ENCODE results near the gene EFHD1.
"Not testable (repeated sequence)": the region's sequence is repeated elsewhere in the genome, so short reads cannot be mapped to it uniquely, and the experiment has no call there.

The EFHD1 gene

GRCh38 chr2:232632904-232633412 is 446 bp upstream of the EFHD1 start:
- peak; percentile 10 for TF ChIP-seq CTCF (IDR thresholded peaks at IDR 0.05)
- no peak for TF ChIP-seq ZFX (IDR thresholded peaks at IDR 0.05; ENCODE audit: borderline replicate concordance)
- no peak overlapping the region for H3K27ac ChIP-seq

GRCh38 chr2:232634206-232635150 is 1.1 kb downstream of the EFHD1 start:
- TF ChIP-seq CTCF (IDR thresholded peaks at IDR 0.05): no peak
- TF ChIP-seq ZFX (IDR thresholded peaks at IDR 0.05; ENCODE audit: borderline replicate concordance): no peak
- no peak overlapping the region for H3K27ac ChIP-seq

GRCh38 chr2:232635376-232635775 is 2.0 kb downstream of the EFHD1 start:
- not testable (repeated sequence) for H3K27ac ChIP-seq

GRCh38 chr2:232635820-232636219 is 2.4 kb downstream of the EFHD1 start:
- H3K27ac ChIP-seq: no peak overlapping the region
- TF ChIP-seq ZFX (IDR thresholded peaks at IDR 0.05; ENCODE audit: borderline replicate concordance): no peak
- no peak for TF ChIP-seq CTCF (IDR thresholded peaks at IDR 0.05)

GRCh38 chr2:232636788-232637420 is 3.5 kb downstream of the EFHD1 start:
- no peak overlapping the region for H3K27ac ChIP-seq
- TF ChIP-seq CTCF (IDR thresholded peaks at IDR 0.05) (no peak), ZFX (IDR thresholded peaks at IDR 0.05; ENCODE audit: borderline replicate concordance) (no peak)

- TF ChIP-seq ZFX (IDR thresholded peaks at IDR 0.05; ENCODE audit: borderline replicate concordance): no peak
- no peak for TF ChIP-seq CTCF (IDR thresholded peaks at IDR 0.05)
- H3K27ac ChIP-seq: no peak overlapping the region
Measured at GRCh38 chr2:232637866-232638583, 4.6 kb downstream of the EFHD1 start.

GRCh38 chr2:232641153-232641848 is 7.9 kb downstream of the EFHD1 start:
- TF ChIP-seq ZFX (IDR thresholded peaks at IDR 0.05; ENCODE audit: borderline replicate concordance) (no peak), CTCF (IDR thresholded peaks at IDR 0.05) (no peak)

More at GRCh38 chr2:232641153-232641848, 7.9 kb downstream of the EFHD1 start:
- H3K27ac ChIP-seq: no peak overlapping the region
